GM18502 (cell line): ENCODE measurements around the gene ETV7.
"Not testable (repeated sequence)": the region's sequence is repeated elsewhere in the genome, so short reads cannot be mapped to it uniquely, and the experiment has no call there.

Source experiments
- ATAC-seq: cut with Tn5 transposase; IDR thresholded peaks from one replicate; pipeline ENCODE4 v1.9.1; 2021; ENCODE audit warnings: mild to moderate bottlenecking; ENCODE audit not compliant: unreplicated experiment, poor library complexity

The ETV7 gene

GRCh38 chr6:36346486-36347273 lies 40.8 kb downstream of the ETV7 start:
- no peak for ATAC-seq

- ATAC-seq: no peak
Measured at GRCh38 chr6:36345681-36346466, 41.6 kb downstream of the ETV7 start.

- ATAC-seq: no peak
Measured at GRCh38 chr6:36343109-36343680, 44.3 kb downstream of the ETV7 start.

GRCh38 chr6:36340618-36341454 lies 46.6 kb downstream of the ETV7 start:
- peak; percentile 59 for ATAC-seq

- ATAC-seq: no peak
Measured at GRCh38 chr6:36340306-36340617, 47.2 kb downstream of the ETV7 start.

- no peak for ATAC-seq
Measured at GRCh38 chr6:36339146-36339545, 48.3 kb downstream of the ETV7 start.

GRCh38 chr6:36338223-36338622 lies 49.2 kb downstream of the ETV7 start:
- not testable (repeated sequence) for ATAC-seq

GRCh38 chr6:36337814-36338213 lies 49.7 kb downstream of the ETV7 start:
- ATAC-seq: no peak

GRCh38 chr6:36336779-36337241 lies 50.7 kb downstream of the ETV7 start, which contains the start of gene BNIP5:
TSS of gene BNIP5 (minus strand) at chr6:36336888. CDS start at chr6:36330690, 6,198 bp downstream.
- no peak for ATAC-seq

- no peak for ATAC-seq
Measured at GRCh38 chr6:36336208-36336710, 51.2 kb downstream of the ETV7 start.

- no peak for ATAC-seq
Measured at GRCh38 chr6:36335465-36336207, 51.8 kb downstream of the ETV7 start.

- no peak for ATAC-seq
Measured at GRCh38 chr6:36334832-36335459, 52.5 kb downstream of the ETV7 start.

GRCh38 chr6:36333931-36334725 lies 53.3 kb downstream of the ETV7 start:
- no peak for ATAC-seq

GRCh38 chr6:36333171-36333895 lies 54.1 kb downstream of the ETV7 start:
- ATAC-seq: no peak

GRCh38 chr6:36331381-36331780 lies 56.1 kb downstream of the ETV7 start:
- no peak for ATAC-seq

GRCh38 chr6:36330366-36330765 lies 57.1 kb downstream of the ETV7 start:
- ATAC-seq: no peak

GRCh38 chr6:36329798-36330291 lies 57.6 kb downstream of the ETV7 start:
- ATAC-seq: no peak
